Stimulated activated naive CD8-positive, alpha-beta T cell treated with anti-CD3 and anti-CD28 coated beads, Interleukin-15, Interleukin-2, amounts not matched to agents 100 ng/mL and 50 ng/mL, for 24 hours (primary cell): ENCODE results near the gene N4BP2.
A peak's percentile ranks its signal among the peaks of the same experiment; 100 is the strongest.

Experiments
- H3K27ac Mint-ChIP-seq: one replicate; pipeline ENCODE4 v1.8.0; 2021; ENCODE audit warnings: mild to moderate bottlenecking, mixed read lengths
- H3K27me3 Mint-ChIP-seq: one replicate; pipeline ENCODE4 v1.8.0; 2021; ENCODE audit warnings: mixed read lengths
- H3K36me3 Mint-ChIP-seq: one replicate; pipeline ENCODE4 v1.8.0; 2021; ENCODE audit warnings: low read depth, mixed read lengths
- H3K4me1 Mint-ChIP-seq: one replicate; pipeline ENCODE4 v1.8.0; 2021; ENCODE audit warnings: low read depth, mixed read lengths
- H3K4me3 Mint-ChIP-seq: one replicate; pipeline ENCODE4 v1.8.0; 2021; ENCODE audit warnings: mild to moderate bottlenecking, mixed read lengths
- H3K9me3 Mint-ChIP-seq: one replicate; pipeline ENCODE4 v1.8.0; 2021; ENCODE audit warnings: mixed read lengths

N4BP2 gene

DNA sequence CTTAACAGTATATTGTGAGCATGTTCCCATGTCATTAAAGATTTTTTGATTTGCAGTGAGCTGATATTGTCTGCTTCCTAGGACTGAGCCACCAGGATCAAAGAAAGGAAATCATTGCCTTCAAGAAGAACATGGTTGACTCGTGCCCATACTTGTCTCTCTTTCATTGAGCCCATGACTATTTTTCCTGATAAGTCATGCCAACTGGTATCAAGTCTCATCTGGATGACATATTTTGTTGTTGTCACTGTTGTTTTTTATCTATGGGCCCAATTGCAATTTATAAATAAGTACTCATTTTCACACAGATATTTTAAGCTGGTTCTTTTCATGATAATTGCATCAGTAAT, 130.0 kb downstream of the N4BP2 start:
- no peaks in the 10 kb centered on the region for H3K9me3 Mint-ChIP-seq
- H3K27me3 Mint-ChIP-seq, result no peaks in the 10 kb centered on the region
- no peaks in the 10 kb centered on the region for H3K36me3 Mint-ChIP-seq
- peaks cover 83% of the 10 kb centered on the region for H3K4me1 Mint-ChIP-seq
- H3K4me3 Mint-ChIP-seq, result no peak overlapping the region
- H3K27ac Mint-ChIP-seq, result peak overlapping the region; percentile 45

DNA sequence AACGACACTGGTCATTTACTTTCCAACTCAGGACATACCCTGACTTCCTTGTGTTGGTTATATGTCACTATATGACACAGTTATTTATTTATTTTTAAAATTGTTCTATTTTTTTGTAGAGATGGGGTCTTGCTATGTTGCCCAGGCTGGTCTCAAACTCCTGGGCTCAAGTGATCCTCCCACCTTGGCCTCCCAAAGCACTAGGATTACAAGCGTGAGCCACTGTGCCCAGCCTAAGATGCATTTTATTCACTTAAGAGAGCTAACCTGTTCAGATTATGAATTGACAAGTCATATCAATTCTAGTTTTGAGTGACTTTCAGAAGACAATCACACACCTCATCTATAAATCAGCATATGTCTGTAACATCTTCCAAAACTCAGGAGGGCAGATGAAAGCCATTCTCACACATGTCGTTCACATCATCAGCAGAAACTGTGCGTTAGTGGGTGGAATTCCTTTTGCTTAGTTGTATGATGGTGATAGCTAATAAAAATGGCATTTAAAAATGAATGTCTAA, 130.8 kb downstream of the N4BP2 start:
- H3K4me1 Mint-ChIP-seq, result peaks cover 85% of the 10 kb centered on the region
- H3K4me3 Mint-ChIP-seq, result no peak overlapping the region
- no peak overlapping the region for H3K27ac Mint-ChIP-seq
- no peaks in the 10 kb centered on the region for H3K27me3 Mint-ChIP-seq
- H3K36me3 Mint-ChIP-seq, result no peaks in the 10 kb centered on the region
- H3K9me3 Mint-ChIP-seq, result no peaks in the 10 kb centered on the region

DNA sequence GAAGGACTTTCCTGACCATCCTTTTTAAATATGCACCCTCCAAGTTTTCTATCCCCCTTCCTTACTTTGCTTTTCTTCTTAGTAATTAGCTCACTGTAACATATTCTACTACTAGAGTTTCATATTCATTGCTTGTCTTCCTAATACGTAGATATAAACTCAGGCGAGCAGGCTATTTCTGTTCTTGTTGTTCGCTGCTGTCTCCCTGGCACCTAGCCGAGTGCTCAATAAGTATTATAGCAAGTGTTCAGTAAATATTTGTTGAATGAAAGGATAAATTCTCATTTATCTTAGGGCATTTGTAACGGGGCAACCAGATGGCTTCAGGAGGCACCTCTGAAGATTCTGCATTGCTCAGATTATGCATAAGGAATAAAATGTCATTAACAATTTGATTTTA, 133.4 kb downstream of the N4BP2 start:
- H3K4me3 Mint-ChIP-seq, result peak overlapping the region; percentile 97
- H3K4me1 Mint-ChIP-seq, result peaks cover 90% of the 10 kb centered on the region
- no peaks in the 10 kb centered on the region for H3K36me3 Mint-ChIP-seq
- H3K9me3 Mint-ChIP-seq, result no peaks in the 10 kb centered on the region
- H3K27ac Mint-ChIP-seq, result peak overlapping the region; percentile 39
- no peaks in the 10 kb centered on the region for H3K27me3 Mint-ChIP-seq

DNA sequence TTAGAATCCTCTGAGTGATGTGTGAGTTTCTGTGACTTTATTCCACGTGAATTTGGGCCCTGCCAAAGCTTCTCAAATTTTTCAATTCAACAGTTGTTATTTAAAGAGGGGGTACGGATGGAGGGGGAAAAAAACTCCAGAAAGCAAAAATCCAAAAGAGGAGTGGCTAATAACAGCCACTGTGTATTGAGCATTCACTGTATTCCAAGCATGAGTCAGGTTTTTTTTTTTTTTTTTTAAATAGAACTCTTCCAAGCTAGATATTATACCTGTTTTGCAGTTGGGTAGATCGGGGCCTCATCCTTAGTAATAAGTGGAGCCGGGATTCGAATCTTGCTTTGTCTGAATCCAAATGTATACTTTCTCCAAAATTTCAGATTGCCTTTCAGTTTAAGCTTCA, 133.8 kb downstream of the N4BP2 start:
- H3K4me1 Mint-ChIP-seq, result peaks cover 93% of the 10 kb centered on the region
- no peaks in the 10 kb centered on the region for H3K27me3 Mint-ChIP-seq
- no peaks in the 10 kb centered on the region for H3K9me3 Mint-ChIP-seq
- H3K36me3 Mint-ChIP-seq, result no peaks in the 10 kb centered on the region
- H3K27ac Mint-ChIP-seq, result peak overlapping the region; percentile 97
- H3K4me3 Mint-ChIP-seq, result peak overlapping the region; percentile 97

DNA sequence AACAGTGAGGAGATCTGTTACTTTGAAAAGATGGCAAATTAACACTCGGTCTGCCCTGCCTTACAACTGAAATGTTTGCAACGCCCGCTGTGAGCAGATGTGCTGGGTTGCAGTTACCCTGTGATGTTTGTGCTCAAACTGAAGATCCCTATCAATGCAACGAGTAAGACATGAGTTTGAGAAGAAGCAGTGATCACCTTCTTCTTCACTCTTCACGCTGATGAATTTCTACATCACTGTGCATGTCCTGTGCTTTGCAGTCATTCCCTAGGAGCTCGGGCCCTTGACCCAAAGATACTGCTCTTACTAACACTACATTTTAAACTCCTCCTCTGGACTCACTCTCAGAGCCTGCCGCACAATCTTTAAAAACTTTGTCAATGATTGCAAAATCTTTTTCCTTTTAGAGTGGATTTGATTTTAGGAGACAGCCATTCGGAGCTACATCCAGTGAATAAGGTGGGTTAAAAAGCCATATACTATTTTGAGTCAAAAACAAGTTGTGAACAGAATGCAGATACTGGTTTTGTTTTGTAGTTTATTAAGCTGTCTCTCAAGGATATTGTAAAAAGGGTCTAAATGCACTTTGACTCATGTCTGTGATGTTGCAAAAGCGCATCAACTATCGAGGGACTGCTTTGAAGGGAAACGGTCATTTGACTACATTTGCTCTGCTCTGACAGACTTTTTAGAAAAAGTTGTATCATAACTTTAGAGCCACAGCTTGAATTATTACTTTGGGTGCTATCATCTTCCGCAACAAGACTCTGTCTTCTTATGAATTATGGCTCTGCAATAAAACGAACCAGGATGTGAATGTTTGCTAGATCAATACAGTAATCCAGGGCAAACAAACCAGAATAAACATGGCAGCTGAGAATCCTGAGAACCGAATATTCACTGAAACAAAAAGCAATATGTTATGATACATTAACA, 134.5 kb downstream of the N4BP2 start:
- no peaks in the 10 kb centered on the region for H3K36me3 Mint-ChIP-seq
- H3K4me1 Mint-ChIP-seq, result peaks cover 95% of the 10 kb centered on the region
- H3K9me3 Mint-ChIP-seq, result no peaks in the 10 kb centered on the region
- peak overlapping the region; percentile 97 for H3K27ac Mint-ChIP-seq
- no peaks in the 10 kb centered on the region for H3K27me3 Mint-ChIP-seq
- H3K4me3 Mint-ChIP-seq, result peak overlapping the region; percentile 97

DNA sequence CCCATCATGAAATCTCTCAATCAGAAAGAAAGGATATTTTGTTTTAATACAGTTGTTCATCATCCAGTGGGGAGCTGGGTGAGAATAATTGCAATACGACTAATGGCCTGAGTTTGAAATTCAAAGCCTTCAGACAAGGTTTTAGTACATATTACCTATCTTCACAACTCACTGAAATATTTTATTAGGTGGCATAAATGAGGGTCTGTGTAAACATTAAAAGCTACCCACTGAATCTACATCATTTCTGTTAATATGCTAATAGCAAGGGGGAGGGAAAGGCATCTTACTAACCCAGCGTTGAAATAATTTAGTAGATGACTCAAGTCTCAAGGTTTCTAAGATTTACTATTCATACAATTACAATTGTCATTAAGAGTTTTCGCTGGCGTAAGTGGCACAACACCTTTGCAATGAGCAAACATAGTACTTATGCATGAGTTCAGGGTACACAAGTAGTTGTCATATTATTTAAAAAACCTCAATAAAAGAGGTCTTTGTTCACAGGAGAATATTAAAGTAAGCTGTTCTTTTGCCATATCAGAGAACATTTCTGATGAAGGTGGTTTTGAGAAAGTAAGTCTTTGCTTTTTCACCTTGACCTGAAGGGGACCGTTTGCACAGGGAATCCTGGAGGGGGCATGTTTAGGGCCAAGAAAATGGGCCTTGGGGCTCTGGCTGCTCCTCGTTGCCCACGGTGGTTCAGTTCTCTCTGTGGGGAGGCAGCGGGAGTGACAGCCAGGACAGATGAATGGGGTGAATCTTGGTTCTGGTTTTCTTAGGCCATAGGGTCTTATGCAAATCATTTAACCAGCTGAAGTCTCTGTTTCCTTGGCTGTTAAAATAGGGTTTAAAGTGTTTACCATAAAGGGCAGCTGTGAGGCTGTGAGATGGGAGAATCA, 135.7 kb downstream of the N4BP2 start:
- no peaks in the 10 kb centered on the region for H3K27me3 Mint-ChIP-seq
- H3K4me3 Mint-ChIP-seq, result peak overlapping the region; percentile 97
- H3K4me1 Mint-ChIP-seq, result peaks cover 90% of the 10 kb centered on the region
- no peaks in the 10 kb centered on the region for H3K9me3 Mint-ChIP-seq
- peak overlapping the region; percentile 97 for H3K27ac Mint-ChIP-seq
- peaks cover 1% of the 10 kb centered on the region for H3K36me3 Mint-ChIP-seq

DNA sequence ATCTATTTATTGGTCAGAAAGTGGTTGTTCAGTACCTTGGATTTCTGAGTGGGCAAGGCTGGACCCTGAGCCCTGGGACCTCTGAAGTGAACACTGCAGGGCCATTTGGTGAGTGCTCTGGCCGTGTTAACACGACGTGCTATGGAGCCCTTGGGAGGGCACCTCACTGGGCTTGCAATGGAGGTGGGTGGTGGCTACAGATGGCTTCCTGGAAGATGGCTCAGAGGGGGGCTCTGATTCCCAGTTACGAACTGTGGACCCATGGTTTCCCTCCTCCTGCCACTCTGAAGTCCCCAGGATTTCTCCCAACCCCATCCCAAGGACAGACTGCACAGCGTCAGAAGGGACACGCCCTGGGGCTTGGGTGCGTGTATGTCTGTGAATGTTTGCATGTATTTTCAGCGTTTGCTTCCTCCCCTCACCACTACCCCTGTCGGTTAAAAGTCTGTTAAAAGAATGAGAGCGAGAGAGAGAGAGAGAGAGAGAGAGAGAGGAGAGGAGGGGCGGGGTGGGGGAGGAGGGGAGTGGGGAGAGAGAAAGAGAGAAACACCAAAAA, 136.4 kb downstream of the N4BP2 start:
- Mint-ChIP-seq H3K4me1 (peaks cover 84% of the 10 kb centered on the region), H3K27me3 (no peaks in the 10 kb centered on the region), H3K36me3 (peaks cover 9% of the 10 kb centered on the region), H3K27ac (peak overlapping the region; percentile 97), H3K4me3 (peak overlapping the region; percentile 97), H3K9me3 (no peaks in the 10 kb centered on the region)

DNA sequence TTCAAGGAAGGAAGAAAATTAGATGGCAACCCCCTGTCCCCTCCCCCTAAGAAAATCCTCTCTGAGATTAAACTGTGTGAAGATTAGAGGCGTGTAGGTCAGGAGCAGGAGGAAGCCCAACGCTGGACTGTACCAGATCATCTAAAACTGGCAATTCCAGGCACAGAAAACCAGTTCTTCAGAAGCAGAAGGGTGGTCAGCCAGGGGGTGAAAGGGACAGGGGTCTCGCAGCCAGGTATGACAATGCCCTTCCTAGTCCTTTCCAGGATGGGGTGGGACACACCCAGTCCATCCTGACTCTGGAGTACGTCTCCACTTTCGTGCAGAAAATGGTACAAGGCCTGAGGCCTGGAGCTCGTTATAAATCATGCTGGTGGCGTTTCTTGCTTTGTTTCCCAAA, 136.9 kb downstream of the N4BP2 start:
- Mint-ChIP-seq H3K4me3 (peak overlapping the region; percentile 97), H3K36me3 (peaks cover 13% of the 10 kb centered on the region), H3K4me1 (peaks cover 82% of the 10 kb centered on the region), H3K27me3 (no peaks in the 10 kb centered on the region), H3K27ac (peak overlapping the region; percentile 97), H3K9me3 (no peaks in the 10 kb centered on the region)

DNA sequence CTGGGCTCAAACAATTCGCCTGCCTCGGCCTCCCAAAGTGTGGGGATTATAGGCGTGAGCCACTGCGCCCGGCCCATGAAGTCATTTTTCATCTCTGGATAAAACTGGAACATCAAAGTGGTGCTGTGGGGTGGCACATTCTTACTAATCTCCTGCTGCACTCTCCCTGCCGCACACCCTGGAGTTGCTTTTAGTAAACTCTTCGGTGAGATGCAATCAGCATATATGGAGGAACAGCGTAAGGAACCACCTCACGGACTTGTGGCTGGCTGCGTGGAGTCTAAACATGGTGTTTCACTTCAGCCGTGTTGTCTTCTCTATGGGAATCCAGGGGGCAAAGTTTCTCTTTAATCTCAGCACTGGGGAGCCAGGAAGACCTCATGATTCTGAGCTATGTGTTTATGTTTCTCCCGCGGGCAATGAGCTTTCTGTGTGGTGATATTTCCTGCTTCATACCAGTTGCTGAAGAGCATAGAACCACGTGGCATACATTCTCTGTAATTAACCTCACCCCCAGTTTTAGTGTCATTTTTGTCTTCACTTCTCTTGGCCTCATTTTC, 138.0 kb downstream of the N4BP2 start:
- Mint-ChIP-seq H3K27ac (peak overlapping the region; percentile 97), H3K9me3 (no peaks in the 10 kb centered on the region), H3K4me3 (peak overlapping the region; percentile 97), H3K4me1 (peaks cover 73% of the 10 kb centered on the region), H3K36me3 (peaks cover 24% of the 10 kb centered on the region), H3K27me3 (no peaks in the 10 kb centered on the region)

DNA sequence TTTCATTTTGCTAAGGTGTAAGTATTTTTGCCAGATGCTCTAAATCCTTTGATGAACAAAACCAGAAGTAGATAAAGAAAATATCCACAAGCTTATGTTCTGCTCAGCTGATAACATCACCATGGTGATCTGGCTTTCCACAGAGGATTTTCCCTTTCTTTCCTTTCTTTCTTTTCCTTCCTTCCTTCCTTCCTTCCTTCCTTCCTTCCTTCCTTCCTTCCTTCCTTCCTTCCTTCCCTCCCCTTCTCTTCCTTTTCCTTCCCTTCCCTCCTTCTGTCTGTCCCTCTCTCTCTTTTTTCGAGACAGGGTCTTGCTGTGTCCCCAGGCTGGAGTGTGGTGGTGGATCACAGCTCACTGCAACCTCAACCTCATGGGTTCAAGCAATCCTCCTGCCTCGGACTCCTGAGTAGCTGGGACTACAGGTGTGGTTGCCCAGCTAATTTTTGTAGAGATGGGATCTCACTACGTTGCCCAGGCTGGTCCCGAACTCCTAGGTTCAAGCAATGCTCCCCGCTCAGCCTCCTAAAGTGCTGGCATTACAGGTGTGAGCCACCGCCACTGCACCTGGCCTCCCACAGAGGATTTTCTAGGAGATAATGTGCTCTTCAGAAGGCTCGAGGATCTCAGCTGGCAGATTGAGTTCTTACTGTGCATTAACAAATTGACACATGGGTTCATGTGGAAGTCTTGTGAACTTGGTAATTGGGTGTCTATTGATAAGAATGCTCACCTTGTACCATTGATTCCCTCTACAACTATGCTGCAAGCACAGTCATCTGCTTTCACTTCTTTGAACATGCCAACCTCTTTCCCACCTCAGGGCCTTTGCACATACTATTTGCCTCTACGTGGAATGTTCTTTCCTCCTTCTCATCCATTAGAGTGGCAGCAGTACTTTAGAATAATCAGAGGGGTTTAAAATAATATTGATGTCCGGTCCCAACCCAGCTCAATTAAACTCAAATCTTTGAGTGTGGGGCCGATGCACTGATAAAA, 138.8 kb downstream of the N4BP2 start:
- Mint-ChIP-seq H3K27ac (peak overlapping the region; percentile 97), H3K36me3 (peaks cover 32% of the 10 kb centered on the region), H3K27me3 (no peaks in the 10 kb centered on the region), H3K9me3 (no peaks in the 10 kb centered on the region), H3K4me3 (peak overlapping the region; percentile 97), H3K4me1 (peaks cover 73% of the 10 kb centered on the region)

DNA sequence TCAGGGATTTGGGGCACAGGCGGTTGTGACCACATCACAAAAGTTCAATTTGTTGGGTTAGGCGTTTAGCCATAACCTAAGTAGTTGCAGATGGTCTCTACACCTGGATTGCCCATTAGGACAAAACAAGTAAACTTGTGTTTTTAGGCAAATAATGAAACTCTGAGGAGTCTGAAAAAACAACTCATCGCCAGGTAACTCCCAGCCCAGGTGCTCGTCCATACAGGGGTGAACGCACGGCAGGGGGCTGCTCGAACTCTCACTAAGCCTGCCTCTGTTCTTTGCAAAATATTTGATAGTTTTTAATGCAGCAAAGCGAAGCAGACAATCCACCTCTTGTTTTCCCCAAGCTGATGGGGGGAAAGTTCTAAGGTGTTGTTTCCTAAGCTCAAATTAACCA, 139.6 kb downstream of the N4BP2 start:
- peak overlapping the region; percentile 97 for H3K4me3 Mint-ChIP-seq
- H3K27me3 Mint-ChIP-seq, result no peaks in the 10 kb centered on the region
- peaks cover 39% of the 10 kb centered on the region for H3K36me3 Mint-ChIP-seq
- H3K27ac Mint-ChIP-seq, result peak overlapping the region; percentile 97
- H3K9me3 Mint-ChIP-seq, result no peaks in the 10 kb centered on the region
- H3K4me1 Mint-ChIP-seq, result peaks cover 73% of the 10 kb centered on the region

DNA sequence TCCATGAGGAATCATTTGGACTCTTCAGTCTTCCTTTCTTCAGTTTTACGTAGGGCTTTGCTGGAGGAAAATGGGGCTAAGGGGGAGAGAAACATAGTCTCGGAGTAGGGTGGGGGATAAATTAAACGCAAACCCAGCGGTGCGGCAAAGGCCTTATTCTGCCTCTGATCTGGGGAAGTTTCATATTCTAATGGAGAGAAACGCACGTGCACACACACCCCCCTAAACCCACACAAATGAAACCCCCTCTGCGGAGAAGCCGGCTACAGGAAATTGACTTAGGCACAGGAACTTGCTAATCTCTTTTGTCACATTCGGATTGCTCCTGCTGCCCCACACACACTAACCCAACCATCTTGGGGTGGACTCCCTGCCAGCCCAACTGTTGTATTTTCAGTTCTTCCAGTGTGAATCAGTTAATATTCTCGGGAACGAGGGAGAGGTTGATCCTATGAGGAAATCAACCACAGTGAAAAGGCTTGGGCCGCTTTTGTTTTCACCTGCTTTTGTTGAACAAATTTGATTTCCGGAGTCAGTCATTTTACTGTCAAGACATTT, 140.2 kb downstream of the N4BP2 start, which contains the start of gene RHOH:
RHOH (plus strand) TSS at position 308 of the 558 bp plus-strand sequence. CDS start 46,356 bp downstream, outside the sequence.
- Mint-ChIP-seq H3K4me1 (peaks cover 69% of the 10 kb centered on the region), H3K4me3 (peak within 1 kb of the TSS; percentile 97), H3K27ac (peak within 1 kb of the TSS; percentile 97), H3K27me3 (no peaks in the 10 kb centered on the region), H3K36me3 (peaks cover 45% of the 10 kb centered on the region), H3K9me3 (no peaks in the 10 kb centered on the region)
